Measurements from ENCODE around the gene RGR. TPM values are rescaled to one million over a fixed set of nuclear protein-coding genes. Genes with fewer than 3 reads are reported as not detected.

The RGR gene
- total RNA-seq, 1 experiment from 2014 or later = not detected

GRCh38 chr10:84256510-84257342, 11.9 kb downstream of the RGR start (continued):
- TF ChIP-seq POLR2AphosphoS5 (IDR thresholded peaks at IDR 0.05; ENCODE audit: low read depth, low read length) (no peak), EZH2phosphoT487 (IDR thresholded peaks at IDR 0.05; ENCODE audit: borderline replicate concordance) (no peak)
- TF ChIP-seq, protein P1, sequence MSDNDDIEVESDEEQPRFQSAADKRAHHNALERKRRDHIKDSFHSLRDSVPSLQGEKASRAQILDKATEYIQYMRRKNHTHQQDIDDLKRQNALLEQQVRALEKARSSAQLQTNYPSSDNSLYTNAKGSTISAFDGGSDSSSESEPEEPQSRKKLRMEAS (IDR thresholded peaks at IDR 0.05) = peak; percentile 94

- no peak for TF ChIP-seq TCF7L2 (IDR thresholded peaks at IDR 0.05; ENCODE audit: borderline replicate concordance, extremely low read depth, insufficient read depth, insufficient read length)
- TF ChIP-seq FOSL1 (IDR thresholded peaks at IDR 0.05; ENCODE audit: low read depth) = no peak
- TF ChIP-seq, protein P2, sequence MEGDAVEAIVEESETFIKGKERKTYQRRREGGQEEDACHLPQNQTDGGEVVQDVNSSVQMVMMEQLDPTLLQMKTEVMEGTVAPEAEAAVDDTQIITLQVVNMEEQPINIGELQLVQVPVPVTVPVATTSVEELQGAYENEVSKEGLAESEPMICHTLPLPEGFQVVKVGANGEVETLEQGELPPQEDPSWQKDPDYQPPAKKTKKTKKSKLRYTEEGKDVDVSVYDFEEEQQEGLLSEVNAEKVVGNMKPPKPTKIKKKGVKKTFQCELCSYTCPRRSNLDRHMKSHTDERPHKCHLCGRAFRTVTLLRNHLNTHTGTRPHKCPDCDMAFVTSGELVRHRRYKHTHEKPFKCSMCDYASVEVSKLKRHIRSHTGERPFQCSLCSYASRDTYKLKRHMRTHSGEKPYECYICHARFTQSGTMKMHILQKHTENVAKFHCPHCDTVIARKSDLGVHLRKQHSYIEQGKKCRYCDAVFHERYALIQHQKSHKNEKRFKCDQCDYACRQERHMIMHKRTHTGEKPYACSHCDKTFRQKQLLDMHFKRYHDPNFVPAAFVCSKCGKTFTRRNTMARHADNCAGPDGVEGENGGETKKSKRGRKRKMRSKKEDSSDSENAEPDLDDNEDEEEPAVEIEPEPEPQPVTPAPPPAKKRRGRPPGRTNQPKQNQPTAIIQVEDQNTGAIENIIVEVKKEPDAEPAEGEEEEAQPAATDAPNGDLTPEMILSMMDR (IDR thresholded peaks at IDR 0.05 in 2 of 3, conservative IDR thresholded peaks at IDR 0.05 in 1 of 3; ENCODE audit: borderline replicate concordance in 1 of 3, insufficient read depth in 1 of 3, low read depth in 2 of 3, low read length in 2 of 3) = no peak
- TF ChIP-seq, protein P3, sequence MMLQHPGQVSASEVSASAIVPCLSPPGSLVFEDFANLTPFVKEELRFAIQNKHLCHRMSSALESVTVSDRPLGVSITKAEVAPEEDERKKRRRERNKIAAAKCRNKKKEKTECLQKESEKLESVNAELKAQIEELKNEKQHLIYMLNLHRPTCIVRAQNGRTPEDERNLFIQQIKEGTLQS (IDR thresholded peaks at IDR 0.05) = no peak
- TF ChIP-seq SRF (IDR thresholded peaks at IDR 0.05; ENCODE audit: low read depth) = no peak
- no peak for TF ChIP-seq ZNF274 (IDR thresholded peaks at IDR 0.05; ENCODE audit: low read depth, low read length)
- TF ChIP-seq YY1 (IDR thresholded peaks at IDR 0.05; ENCODE audit: extremely low read depth, insufficient replicate concordance, low read depth, low read length) = no peak
- no peak for TF ChIP-seq POLR2AphosphoS5 (IDR thresholded peaks at IDR 0.05; ENCODE audit: low read depth, low read length)
- no peak for TF ChIP-seq REST (IDR thresholded peaks at IDR 0.05; ENCODE audit: low read depth)
- TF ChIP-seq EGR1 (IDR thresholded peaks at IDR 0.05; ENCODE audit: low read depth) = no peak
- TF ChIP-seq CBX3 (IDR thresholded peaks at IDR 0.05; ENCODE audit: low read depth) = no peak
- no peak for TF ChIP-seq EZH2 (IDR thresholded peaks at IDR 0.05)
- no peak for TF ChIP-seq EZH2phosphoT487 (IDR thresholded peaks at IDR 0.05; ENCODE audit: borderline replicate concordance)
- no peak for TF ChIP-seq ZFX (IDR thresholded peaks at IDR 0.05)
- peak overlapping the region; percentile 51 for H3K4me2 ChIP-seq (ENCODE audit: low read length)
Observed at GRCh38 chr10:84257343-84258020, 12.6 kb downstream of the RGR start.

More at GRCh38 chr10:84257343-84258020, 12.6 kb downstream of the RGR start:
- intact Hi-C loops (cut with micrococcal nuclease) = no loop called here
- no TSS peak for BruUV-seq (replicated peaks)
- RAD21 ChIA-PET (ENCODE audit: low non-redundant PET in 1 of 2, low total read pairs in 2 of 2, uncharacterized antibody in 2 of 2, unreplicated experiment in 2 of 2) = no interaction called here
- CTCF ChIA-PET = interaction anchor here (0.7 to 2.4 kb wide), 10 partner anchors 10 to 280 kb away, joined by 3 to 15 read pairs (median 4); no protein-coding TSS in a partner anchor
- peaks cover 0 to 9% of the 10 kb centered on the region in 2 experiments; a peak in 2 of 4 replicates for H3K4me1 ChIP-seq (ENCODE audit: control insufficient read depth in 1 of 2, insufficient read depth in 2 of 2, low read length in 2 of 2)
- H3K36me3 ChIP-seq (ENCODE audit: control insufficient read depth in 1 of 2, insufficient read depth in 2 of 2, low read length in 2 of 2) = no peaks in the 10 kb centered on the region
- no peaks in the 10 kb centered on the region for H3K27me3 ChIP-seq (ENCODE audit: insufficient read depth, low read length)
- peak overlapping the region; percentile 91 for H2AFZ ChIP-seq (ENCODE audit: low read depth, low read length, poor library complexity, severe bottlenecking)
- DNase-seq (ENCODE audit: low read depth, low spot score) (no peak), ATAC-seq (peak; percentile 7; the same call in 1 of the 2 replicates)
- H3K9me3 ChIP-seq (ENCODE audit: control insufficient read depth in 1 of 2, insufficient read depth in 1 of 2, low read depth in 1 of 2, low read length in 2 of 2) = no peaks in the 10 kb centered on the region
- no peaks in the 10 kb centered on the region for H4K20me1 ChIP-seq (ENCODE audit: insufficient read depth)
- no peaks in the 10 kb centered on the region for H3K79me2 ChIP-seq (ENCODE audit: insufficient read depth, low read length)
- H3K27ac ChIP-seq (ENCODE audit: low read depth, low read length) = no peak overlapping the region
- H3K9ac ChIP-seq (ENCODE audit: low read length) = no peak overlapping the region
- POLR2A ChIA-PET = no interaction called here
- H3K9me2 ChIP-seq (ENCODE audit: insufficient read depth) = no peaks in the 10 kb centered on the region
- no peak overlapping the region for H3K4me3 ChIP-seq (replicated peaks in 1 of 2; ENCODE audit: low read depth in 1 of 2, low read length in 2 of 2)

Measured in HCT116 (cell line).